Neural progenitor cell (in vitro differentiated cells): Measurements from ENCODE around the gene CMYA5.

Source experiments
- EZH2 ChIP-seq: fragments of 200-600 bp; sonication (generic); IDR thresholded peaks from 2 replicates; pipeline ENCODE4 v1.6.1; 2017; ENCODE audit warnings: antibody characterized with exemption, mild to moderate bottlenecking, moderate library complexity
- EZH2phosphoT487 ChIP-seq: fragments of 200-600 bp; sonication (generic); IDR thresholded peaks from 2 replicates; pipeline ENCODE4 v1.6.1; 2017; ENCODE audit warnings: antibody characterized with exemption
- TF ChIP-seq, protein P1 (sequence below): fragments of 200-600 bp; sonication (generic); IDR thresholded peaks from 2 replicates; pipeline ENCODE4 v1.5.1; 2017; ENCODE audit warnings: antibody characterized with exemption, mild to moderate bottlenecking

DNA sequence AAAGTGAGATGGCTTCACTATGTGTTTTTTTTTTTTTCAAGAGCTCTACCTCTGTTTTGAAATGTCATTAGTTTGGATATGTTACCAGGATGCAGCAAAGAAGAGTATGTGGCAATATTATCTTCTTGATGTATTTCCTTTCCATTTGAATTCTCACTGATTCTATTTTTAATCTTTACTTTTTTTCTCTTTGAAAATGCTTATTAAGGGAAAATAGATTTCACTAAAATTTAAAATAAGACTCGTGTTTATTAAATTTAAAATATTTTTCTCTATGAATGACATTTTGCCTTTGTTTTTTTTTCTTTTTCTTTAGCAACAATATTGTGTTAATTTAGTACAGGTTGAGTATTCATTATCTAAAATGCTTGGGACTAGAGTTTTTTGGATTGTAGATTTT is 48.2 kb upstream of the CMYA5 start:
- TF ChIP-seq EZH2 = no peak
- TF ChIP-seq, protein P1, sequence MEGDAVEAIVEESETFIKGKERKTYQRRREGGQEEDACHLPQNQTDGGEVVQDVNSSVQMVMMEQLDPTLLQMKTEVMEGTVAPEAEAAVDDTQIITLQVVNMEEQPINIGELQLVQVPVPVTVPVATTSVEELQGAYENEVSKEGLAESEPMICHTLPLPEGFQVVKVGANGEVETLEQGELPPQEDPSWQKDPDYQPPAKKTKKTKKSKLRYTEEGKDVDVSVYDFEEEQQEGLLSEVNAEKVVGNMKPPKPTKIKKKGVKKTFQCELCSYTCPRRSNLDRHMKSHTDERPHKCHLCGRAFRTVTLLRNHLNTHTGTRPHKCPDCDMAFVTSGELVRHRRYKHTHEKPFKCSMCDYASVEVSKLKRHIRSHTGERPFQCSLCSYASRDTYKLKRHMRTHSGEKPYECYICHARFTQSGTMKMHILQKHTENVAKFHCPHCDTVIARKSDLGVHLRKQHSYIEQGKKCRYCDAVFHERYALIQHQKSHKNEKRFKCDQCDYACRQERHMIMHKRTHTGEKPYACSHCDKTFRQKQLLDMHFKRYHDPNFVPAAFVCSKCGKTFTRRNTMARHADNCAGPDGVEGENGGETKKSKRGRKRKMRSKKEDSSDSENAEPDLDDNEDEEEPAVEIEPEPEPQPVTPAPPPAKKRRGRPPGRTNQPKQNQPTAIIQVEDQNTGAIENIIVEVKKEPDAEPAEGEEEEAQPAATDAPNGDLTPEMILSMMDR = no peak
- no peak for TF ChIP-seq EZH2phosphoT487
